HL-60 (cell line): ENCODE data around the gene GPAM.

Source experiments
- DNase-seq, 2 experiments: peaks; one replicate each; pipeline ENCODE4 v3.0.0-alpha.2; 2010 to 2020; ENCODE audit warnings: low read depth in 1 of 2, low spot score in 1 of 2
- H3K27ac ChIP-seq: fragments of 250-450 bp; sonication (Bioruptor Pico); replicated peaks from 2 replicates; pipeline ENCODE4 v1.5.1; 2020; ENCODE audit warnings: mild to moderate bottlenecking, moderate library complexity
- H3K27me3 ChIP-seq: fragments of 250-450 bp; sonication (Bioruptor Pico); 2 replicates; pipeline ENCODE4 v1.5.1; 2021; ENCODE audit warnings: mild to moderate bottlenecking, moderate library complexity; ENCODE audit not compliant: insufficient read depth, poor library complexity, severe bottlenecking
- H3K4me3 ChIP-seq: replicated peaks from 2 replicates; pipeline ENCODE4 v1.5.1; 2011; ENCODE audit warnings: mild to moderate bottlenecking, control low read depth, low read length; ENCODE audit not compliant: insufficient read depth
- CTCF ChIP-seq: IDR thresholded peaks from one replicate; pipeline ENCODE4 v1.5.1; 2011; ENCODE audit warnings: low read length, control low read depth, inconsistent platforms; ENCODE audit not compliant: insufficient read depth
- GABPA ChIP-seq: IDR thresholded peaks from 2 replicates; pipeline ENCODE4 v1.6.1; 2012; ENCODE audit warnings: low read depth
- POLR2AphosphoS5 ChIP-seq: IDR thresholded peaks from 2 replicates; pipeline ENCODE4 v1.6.1; 2012; ENCODE audit warnings: low read depth
- REST ChIP-seq: IDR thresholded peaks from 2 replicates; pipeline ENCODE4 v1.6.1; 2012; ENCODE audit warnings: low read depth; ENCODE audit not compliant: insufficient replicate concordance
- SPI1 ChIP-seq: IDR thresholded peaks from 2 replicates; pipeline ENCODE4 v1.6.1; 2012; ENCODE audit warnings: low read depth, mild to moderate bottlenecking, borderline replicate concordance

GPAM gene

DNA sequence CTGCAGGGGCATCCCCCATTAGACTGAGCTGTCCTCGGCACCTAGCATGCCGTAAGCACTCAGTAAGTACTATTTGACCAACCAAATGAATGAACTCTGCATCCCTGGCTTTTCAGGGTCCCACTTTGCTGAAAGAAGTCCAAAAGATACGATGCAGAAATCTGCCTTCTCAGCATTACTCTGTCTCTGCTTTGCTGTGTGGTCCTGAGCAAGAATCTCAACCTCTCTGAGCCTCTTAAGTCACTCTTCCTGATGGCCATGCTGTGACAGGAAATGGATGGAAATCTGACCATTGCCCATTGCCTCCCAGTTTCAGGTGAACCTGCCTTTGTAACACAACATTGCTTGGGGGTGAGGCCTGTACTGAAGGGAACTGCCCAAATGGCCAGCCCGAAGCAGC lies 48.0 kb downstream of the GPAM start:
- H3K27me3 ChIP-seq: peaks cover 3% of the 10 kb centered on the region
- DNase-seq: no peak
- H3K4me3 ChIP-seq: no peak overlapping the region
- no peak overlapping the region for H3K27ac ChIP-seq
- TF ChIP-seq CTCF: no peak
- TF ChIP-seq REST: no peak
- TF ChIP-seq SPI1: no peak

GRCh38 chr10:112132435-112132834 lies 51.1 kb downstream of the GPAM start:
- Histone ChIP-seq H3K4me3 (no peak overlapping the region), H3K27ac (no peak overlapping the region), H3K27me3 (peaks cover 3% of the 10 kb centered on the region)
- no peak for DNase-seq
- TF ChIP-seq GABPA (no peak), SPI1 (no peak), POLR2AphosphoS5 (no peak), CTCF (no peak), REST (no peak)

GRCh38 chr10:112131996-112132395 lies 51.6 kb downstream of the GPAM start:
- peaks cover 3% of the 10 kb centered on the region for H3K27me3 ChIP-seq
- DNase-seq: no peak
- no peak overlapping the region for H3K27ac ChIP-seq
- no peak overlapping the region for H3K4me3 ChIP-seq
- TF ChIP-seq POLR2AphosphoS5 (no peak), CTCF (no peak), SPI1 (no peak), REST (no peak), GABPA (no peak)
